HG03442 (cell line): Measurements from ENCODE around the gene C3orf22.
"Not testable (repeated sequence)": the region's sequence is repeated elsewhere in the genome, so short reads cannot be mapped to it uniquely, and the experiment has no call there.

Experiments used
- ATAC-seq: cut with Tn5 transposase; IDR thresholded peaks from one replicate; pipeline ENCODE4 v1.9.1; 2021; ENCODE audit warnings: mild to moderate bottlenecking, moderate library complexity; ENCODE audit not compliant: unreplicated experiment

The C3orf22 gene

GRCh38 chr3:126558336-126559071, at the start of gene C3orf22:
C3orf22 (minus strand) TSS chr3:126558932; CDS start chr3:126553390, 5,542 bp downstream.
- ATAC-seq = no peak

GRCh38 chr3:126607214-126607908, 48.6 kb upstream of the C3orf22 start:
- ATAC-seq = no peak

- no peak for ATAC-seq
Measured at GRCh38 chr3:126606001-126606400, 47.3 kb upstream of the C3orf22 start.

- ATAC-seq = no peak
Measured at GRCh38 chr3:126604691-126605090, 46.0 kb upstream of the C3orf22 start.

- ATAC-seq = no peak
Measured at GRCh38 chr3:126599101-126599500, 40.4 kb upstream of the C3orf22 start.

- ATAC-seq = not testable (repeated sequence)
Measured at GRCh38 chr3:126595479-126595878, 36.7 kb upstream of the C3orf22 start.

GRCh38 chr3:126591515-126591914, 32.8 kb upstream of the C3orf22 start:
- ATAC-seq = not testable (repeated sequence)

GRCh38 chr3:126582311-126582710, 23.6 kb upstream of the C3orf22 start:
- no peak for ATAC-seq

GRCh38 chr3:126581569-126581968, 22.8 kb upstream of the C3orf22 start:
- no peak for ATAC-seq

- no peak for ATAC-seq
Measured at GRCh38 chr3:126580746-126581145, 22.0 kb upstream of the C3orf22 start.

GRCh38 chr3:126578702-126579101, 20.0 kb upstream of the C3orf22 start:
- ATAC-seq = no peak

GRCh38 chr3:126577261-126577660, 18.5 kb upstream of the C3orf22 start:
- no peak for ATAC-seq

GRCh38 chr3:126573492-126574117, 14.9 kb upstream of the C3orf22 start:
- no peak for ATAC-seq

- no peak for ATAC-seq
Measured at GRCh38 chr3:126571078-126571477, 12.3 kb upstream of the C3orf22 start.

- no peak for ATAC-seq
Measured at GRCh38 chr3:126570103-126570541, 11.4 kb upstream of the C3orf22 start.

GRCh38 chr3:126569390-126569975, 10.8 kb upstream of the C3orf22 start:
- no peak for ATAC-seq

- ATAC-seq = no peak
Measured at GRCh38 chr3:126568776-126569342, 10.1 kb upstream of the C3orf22 start.

GRCh38 chr3:126567696-126568438, 9.1 kb upstream of the C3orf22 start:
- ATAC-seq = no peak

- ATAC-seq = no peak
Measured at GRCh38 chr3:126562737-126563276, 4.1 kb upstream of the C3orf22 start.

- no peak for ATAC-seq
Measured at GRCh38 chr3:126557761-126558160, 971 bp downstream of the C3orf22 start.
